Measurements from ENCODE around the gene DOCK1.

The DOCK1 gene

GRCh38 chr10:126997801-126998590 is 92.8 kb downstream of the DOCK1 start:
- no peak for DNase-seq (ENCODE audit: extremely low read depth in 1 of 2, low read depth in 1 of 2)

DNA sequence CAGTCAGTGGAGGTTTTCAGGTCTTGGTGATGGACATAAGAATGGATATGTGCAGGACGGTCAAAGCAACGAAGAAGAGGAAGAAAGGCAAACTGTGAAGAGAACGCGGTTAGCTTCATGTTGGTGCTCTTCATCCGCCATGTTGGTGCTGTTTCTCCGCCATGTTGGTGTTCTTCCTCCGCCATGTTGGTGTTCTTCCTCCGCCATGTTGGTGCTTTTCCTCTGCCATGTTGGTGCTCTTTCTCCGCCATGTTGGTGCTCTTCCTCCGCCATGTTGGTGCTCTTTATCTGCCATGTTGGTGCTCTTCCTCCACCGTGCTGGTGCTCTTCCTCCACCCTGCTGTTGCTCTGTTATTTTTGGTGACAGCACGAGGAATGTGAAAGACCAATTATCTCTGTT is 95.4 kb downstream of the DOCK1 start:
- DNase-seq (ENCODE audit: extremely low read depth in 1 of 2, low read depth in 1 of 2) = no peak

DNA sequence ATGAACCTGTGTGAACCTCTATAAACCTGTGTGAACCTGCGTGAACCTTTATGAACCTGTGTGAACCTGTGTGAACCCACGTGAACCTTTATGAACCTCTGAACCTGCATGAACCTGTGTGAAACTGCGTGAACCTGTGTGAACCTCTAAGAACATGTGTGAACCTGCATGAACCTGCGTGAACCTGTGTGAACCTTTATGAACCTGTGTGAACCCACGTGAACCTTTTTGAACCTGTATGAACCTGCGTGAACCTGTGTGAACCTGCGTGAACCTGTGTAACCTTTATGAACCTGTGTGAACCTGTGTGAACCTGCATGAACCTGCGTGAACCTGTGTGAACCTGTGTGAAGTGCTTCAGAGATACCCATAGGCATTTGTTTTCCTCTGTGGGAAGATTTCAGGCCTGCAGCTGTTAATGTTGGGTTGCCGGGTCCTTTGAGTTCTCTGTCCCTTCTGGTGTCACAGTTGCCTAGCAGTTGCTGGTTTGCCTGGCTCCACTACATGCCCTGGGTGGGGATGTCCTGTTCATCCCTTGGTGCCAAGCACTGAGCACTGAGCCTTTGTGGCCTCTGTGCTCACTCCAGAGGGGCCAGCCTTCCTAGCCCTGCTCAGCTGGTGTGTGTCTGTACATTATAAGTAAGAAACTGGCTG is 97.9 kb downstream of the DOCK1 start:
- no peak for DNase-seq (ENCODE audit: extremely low read depth in 1 of 2, low read depth in 1 of 2)

GRCh38 chr10:127006453-127006852 is 101.2 kb downstream of the DOCK1 start:
- DNase-seq (ENCODE audit: extremely low read depth in 1 of 2, low read depth in 1 of 2) = no peak

GRCh38 chr10:127009366-127009765 is 104.1 kb downstream of the DOCK1 start:
- no peak for DNase-seq (ENCODE audit: extremely low read depth in 1 of 2, low read depth in 1 of 2)

GRCh38 chr10:127011174-127011573 is 105.9 kb downstream of the DOCK1 start:
- no peak for DNase-seq (ENCODE audit: extremely low read depth in 1 of 2, low read depth in 1 of 2)

- no peak for DNase-seq (ENCODE audit: extremely low read depth in 1 of 2, low read depth in 1 of 2)
These were observed 107.0 kb downstream of the DOCK1 start for GRCh38 chr10:127012071-127012768.

DNA sequence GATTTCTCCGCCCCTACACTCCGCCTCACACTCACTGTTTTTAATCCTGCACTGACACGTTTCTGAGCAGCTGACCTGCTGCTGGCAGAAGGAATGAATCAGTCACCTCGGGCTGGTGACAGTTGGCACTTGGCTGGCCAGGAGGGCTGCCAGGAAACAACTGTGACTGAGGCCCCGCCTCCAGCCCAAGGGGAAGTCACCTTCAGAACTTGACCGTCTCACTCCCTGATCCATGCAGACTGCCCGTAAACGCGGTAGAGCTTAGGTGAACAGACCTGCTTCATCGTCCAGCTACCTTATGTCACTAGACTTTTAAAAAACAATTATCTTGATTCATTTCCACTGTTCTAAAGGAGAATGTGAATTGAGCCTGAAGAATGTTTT is 107.5 kb downstream of the DOCK1 start:
- DNase-seq (ENCODE audit: extremely low read depth in 1 of 2, low read depth in 1 of 2) = no peak

DNA sequence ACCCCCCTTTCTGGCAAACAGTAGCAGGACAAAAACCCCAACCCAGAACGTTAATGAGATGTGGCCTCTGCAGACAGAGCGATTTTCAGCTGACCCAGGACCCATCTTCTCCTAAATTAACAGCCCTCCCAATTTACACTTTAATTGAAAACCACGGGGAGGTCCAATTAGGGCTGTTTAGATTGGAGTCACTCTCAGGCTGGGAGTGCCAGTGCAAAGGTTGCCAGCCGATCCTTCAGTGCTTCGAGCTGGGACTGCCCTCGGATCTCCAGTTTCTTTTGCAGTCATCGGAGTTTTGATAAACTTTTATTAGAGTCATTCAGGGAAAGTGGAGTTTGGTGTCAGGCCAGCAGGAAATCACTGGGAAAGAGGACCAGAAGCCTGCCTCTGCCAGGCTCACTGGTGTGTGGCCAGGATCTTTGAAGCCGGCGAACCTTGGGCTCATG is 108.0 kb downstream of the DOCK1 start:
- DNase-seq (ENCODE audit: extremely low read depth in 1 of 2, low read depth in 1 of 2) = no peak

DNA sequence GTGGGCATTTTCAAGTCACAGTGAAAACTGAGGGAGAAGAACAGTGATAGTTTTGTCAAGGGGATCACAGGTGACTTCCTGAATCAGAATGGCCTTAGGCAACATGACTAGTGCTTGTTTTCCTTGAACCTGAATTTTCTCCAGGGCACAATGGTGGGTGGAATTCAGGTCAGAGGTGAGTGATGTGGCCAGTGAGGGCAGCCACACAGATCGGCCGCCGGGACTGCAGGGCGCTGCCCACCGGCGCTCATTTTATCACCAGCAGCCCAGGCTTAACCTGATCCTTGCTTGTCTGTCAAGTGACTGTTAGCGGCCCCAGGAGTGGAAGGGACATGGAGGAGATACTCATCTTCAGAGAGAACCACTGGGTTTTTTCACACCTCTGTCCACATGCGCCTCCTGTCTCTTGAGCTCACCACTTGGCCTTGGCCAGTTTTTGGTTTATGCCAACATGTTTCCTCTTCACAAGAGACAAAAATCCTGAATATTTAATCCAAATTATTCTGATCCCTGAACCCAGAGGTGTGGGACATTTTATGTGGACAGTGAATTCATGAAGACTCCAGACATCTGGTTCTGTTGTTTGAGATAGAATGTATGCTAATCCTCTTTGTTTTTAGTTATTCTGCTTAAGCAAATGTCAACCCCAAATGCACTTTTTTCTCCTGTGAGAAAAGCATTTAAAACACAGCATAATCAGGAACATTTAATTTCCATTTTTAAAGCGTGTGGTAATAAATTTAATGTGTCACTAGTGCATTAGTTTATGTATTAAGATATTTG is 108.7 kb downstream of the DOCK1 start:
- DNase-seq (ENCODE audit: extremely low read depth in 1 of 2, low read depth in 1 of 2) = no peak

DNA sequence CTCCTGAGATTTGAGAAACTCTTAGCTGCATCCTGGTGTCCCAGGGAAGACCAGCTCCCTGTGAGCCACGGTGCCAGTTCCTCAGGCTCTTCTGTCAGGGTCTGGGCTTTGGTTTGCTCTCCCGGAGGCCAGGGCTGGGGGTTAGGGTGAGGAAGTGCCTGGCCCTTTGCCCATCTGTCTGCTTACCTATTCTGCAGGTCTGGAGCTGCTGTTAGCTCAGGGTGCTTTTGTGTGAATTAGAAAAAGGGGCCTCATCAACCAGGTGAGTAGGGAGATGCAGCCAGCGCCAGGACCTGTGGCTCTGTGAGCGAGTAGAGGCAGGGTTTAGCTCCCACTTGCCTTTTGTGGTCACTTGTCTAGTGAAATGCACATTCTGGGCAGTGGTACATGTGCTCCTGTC is 109.4 kb downstream of the DOCK1 start:
- no peak for DNase-seq (ENCODE audit: extremely low read depth in 1 of 2, low read depth in 1 of 2)

DNA sequence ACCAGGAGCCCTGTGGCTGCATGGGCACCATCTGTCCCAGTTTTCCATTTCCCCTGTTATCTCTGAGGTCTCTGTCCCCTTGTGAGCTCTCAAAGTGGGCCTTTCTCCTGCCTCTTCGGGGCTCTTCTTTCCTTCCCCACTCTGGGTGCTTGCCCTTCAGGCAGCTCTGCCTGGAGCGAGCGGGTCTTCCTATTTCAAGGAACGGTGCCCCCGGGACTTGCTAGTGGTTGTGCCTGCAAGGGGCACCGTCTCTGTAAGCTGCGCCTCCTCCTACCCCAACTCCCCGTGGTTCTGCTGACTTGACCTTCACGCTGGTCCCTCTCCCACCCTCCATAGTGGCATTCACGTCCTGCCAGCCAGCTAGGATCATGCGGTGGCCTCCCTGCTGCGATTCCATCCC is 110.1 kb downstream of the DOCK1 start:
- no peak for DNase-seq (ENCODE audit: extremely low read depth in 1 of 2, low read depth in 1 of 2)

DNA sequence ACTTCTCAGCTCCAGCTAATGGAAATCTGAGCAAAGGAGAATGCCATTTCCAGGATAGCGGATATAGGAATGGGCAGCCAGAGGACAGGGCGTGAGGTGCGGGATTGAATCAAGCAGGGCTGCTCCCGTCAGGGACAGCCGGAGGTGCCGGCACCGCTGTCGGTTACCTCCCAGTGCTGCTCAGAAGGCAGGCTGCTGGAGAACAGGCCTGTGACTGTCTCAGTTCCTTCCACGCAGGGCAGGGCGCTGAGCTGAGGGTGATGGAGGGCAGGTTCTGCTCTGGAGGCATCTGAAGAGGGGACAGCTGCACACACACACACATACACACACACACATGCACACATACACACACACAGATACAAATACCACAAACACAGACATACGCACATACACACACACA is 111.1 kb downstream of the DOCK1 start:
- DNase-seq (ENCODE audit: extremely low read depth in 1 of 2, low read depth in 1 of 2) = no peak

DNA sequence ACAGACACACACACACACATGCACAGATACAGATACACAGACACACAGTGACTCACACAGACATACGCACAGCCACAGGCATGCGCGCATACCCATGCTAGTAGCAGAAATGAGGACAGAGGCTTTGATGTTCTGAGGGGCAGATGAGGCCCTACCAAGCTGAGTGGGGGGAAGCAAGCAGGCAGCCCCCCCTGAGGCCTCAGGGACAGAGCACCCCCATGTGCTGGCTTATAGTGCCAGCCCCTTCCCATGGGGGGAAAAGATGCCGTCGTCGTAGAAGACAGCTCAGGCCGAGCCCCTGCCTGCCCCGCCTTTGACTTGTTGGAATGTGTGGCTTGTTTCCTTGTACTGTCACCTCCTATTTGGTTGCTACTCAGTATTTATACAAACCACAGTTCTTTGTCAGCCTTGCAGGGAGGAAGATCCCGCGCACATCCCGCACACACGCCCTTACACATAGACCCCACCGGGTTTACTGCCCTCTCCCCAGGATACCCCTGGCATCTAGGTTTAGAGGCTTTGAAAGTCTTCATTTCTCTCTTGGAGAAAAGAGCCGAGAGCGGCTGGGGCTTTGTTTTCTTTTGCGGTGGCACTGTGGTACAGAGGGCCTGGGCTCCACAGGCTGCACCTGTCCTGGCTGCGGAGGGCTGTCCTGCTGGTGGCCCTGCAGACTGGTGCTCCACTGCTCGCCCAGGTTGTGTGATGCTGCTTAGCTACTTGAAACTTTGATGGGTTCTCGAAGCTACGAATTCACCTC is 112.5 kb downstream of the DOCK1 start:
- no peak for DNase-seq (ENCODE audit: extremely low read depth in 1 of 2, low read depth in 1 of 2)

DNA sequence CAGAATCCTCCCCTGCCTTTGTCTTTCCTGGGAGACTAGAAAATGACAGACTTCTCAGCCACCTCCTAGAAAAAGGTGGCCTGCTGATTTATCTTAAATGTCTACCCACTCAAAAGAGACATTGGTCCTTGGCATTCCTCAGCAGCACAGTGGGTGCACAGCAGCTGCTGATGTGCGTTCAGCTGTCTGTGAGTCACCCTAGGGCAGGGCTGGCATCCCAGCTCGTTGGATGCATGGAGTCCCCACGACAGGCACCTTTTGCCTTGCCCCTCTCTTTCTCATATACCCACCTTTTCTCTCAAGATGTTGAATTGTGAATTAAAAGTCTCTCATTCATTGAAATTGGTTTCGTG is 113.0 kb downstream of the DOCK1 start:
- DNase-seq (ENCODE audit: extremely low read depth in 1 of 2, low read depth in 1 of 2) = no peak

GRCh38 chr10:127018766-127019165 is 113.5 kb downstream of the DOCK1 start:
- no peak for DNase-seq (ENCODE audit: extremely low read depth in 1 of 2, low read depth in 1 of 2)

DNA sequence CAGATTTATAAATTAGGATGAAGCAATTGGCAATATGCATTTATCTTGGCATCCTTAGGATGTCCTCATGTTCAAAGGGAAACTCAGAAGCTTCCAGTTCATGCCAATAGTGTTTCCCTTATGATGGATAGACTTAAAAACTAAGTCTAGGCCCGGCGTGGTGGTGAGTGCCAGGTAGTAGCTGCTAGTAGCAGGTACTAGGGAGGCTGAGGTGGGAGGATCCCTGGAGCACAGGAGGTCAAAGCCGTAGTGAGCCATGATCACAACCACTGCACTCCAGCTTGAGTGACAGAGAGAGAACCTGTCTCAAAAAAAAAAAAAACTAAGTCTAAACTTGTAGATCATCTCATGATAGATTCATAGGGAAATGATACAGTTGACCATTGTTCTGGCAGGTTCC is 115.0 kb downstream of the DOCK1 start:
- DNase-seq (ENCODE audit: extremely low read depth in 1 of 2, low read depth in 1 of 2) = no peak

DNA sequence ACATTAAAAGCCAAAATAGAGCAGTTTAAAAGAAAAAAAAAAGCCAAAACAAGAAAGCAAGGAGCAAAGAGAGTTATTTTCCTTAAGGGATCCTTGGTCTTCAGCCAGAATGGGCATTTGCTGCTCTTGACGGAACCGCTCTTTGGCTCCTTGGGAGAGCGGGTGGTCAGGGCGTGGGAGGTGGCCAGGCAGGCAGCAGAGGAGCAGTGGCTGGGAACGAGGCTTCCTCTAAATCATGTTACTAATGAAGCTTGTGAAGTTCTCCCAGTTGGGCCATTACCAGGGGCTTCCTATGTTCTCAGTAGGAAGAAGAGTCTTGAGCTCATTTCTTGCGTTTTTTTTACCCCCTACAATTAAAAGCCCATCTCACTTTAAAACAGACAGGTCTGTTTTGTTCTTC is 116.6 kb downstream of the DOCK1 start:
- no peak for DNase-seq (ENCODE audit: extremely low read depth in 1 of 2, low read depth in 1 of 2)

DNA sequence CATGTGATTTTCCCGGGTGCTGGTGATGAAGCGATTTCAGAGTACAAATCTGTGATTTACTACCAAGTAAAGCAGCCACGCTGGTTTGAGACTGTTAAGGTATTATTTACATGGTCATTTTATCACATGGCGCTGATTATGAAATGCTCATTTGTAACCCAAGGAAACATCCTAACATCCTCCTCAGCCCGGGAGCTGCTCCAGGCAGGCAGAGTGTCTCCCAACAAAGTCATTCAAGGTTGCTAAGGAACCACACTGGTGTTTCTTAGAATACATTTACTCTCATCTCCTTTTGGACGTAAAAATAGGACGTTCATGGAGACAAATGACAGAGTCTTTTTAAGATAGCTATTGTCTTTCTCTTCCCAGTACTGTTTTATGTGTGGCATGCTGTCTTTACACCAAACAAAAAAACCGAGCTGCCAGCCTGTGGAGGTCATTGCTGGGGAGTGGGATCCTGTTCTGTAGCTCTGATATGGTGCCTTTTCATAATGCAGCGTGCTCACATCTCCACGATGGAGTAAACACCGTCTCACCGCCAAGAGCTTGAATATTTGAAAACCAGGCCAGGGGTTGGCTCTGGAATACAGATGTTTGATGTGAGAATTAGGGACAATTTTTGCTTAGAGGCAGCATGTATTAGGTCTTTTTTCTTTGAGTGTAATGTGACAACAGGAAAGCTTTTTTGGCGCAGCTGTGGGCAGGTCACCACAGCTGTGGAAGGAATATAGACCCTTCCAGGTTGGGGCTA is 119.6 kb downstream of the DOCK1 start:
- no peak for DNase-seq (ENCODE audit: extremely low read depth in 1 of 2, low read depth in 1 of 2)

GRCh38 chr10:127027786-127028185 is 122.6 kb downstream of the DOCK1 start:
- no peak for DNase-seq (ENCODE audit: extremely low read depth in 1 of 2, low read depth in 1 of 2)
